IMR-90 (cell line): ENCODE data around the gene RALGAPA2.

ENCODE experiments used
- CTCF ChIP-seq: conservative IDR thresholded peaks from 2 replicates; pipeline ENCODE4 v1.5.1; 2012; ENCODE audit warnings: mild to moderate bottlenecking, low read depth, low read length, improper control_type of control experiment
- FOS ChIP-seq: fragments of 150-350 bp; IDR thresholded peaks from 2 replicates; pipeline ENCODE4 v1.6.1; 2016; ENCODE audit warnings: low read depth, low read length
- POLR2A ChIP-seq: IDR thresholded peaks from 2 replicates; pipeline ENCODE4 v1.6.1; 2012; ENCODE audit warnings: mild to moderate bottlenecking, low read depth, low read length

GRCh38 chr20:20680991-20681508, 31.4 kb downstream of the RALGAPA2 start:
- TF ChIP-seq FOS (no peak), CTCF (no peak), POLR2A (no peak)
